Testis (tissue), 2 donors: ENCODE results near the gene OLFM4.

Source experiments
- POLR2A ChIP-seq: fragments of 450-650 bp; IDR thresholded peaks from one replicate; pipeline ENCODE4 v1.6.1; 2017; ENCODE audit warnings: antibody characterized with exemption, mild to moderate bottlenecking, moderate library complexity
- TF ChIP-seq, protein P1 (sequence below), 3 experiments: fragments of 450-650 bp in 2 of 3; fragments of 200-600 bp in 1 of 3; sonication (generic) in 1 of 3; IDR thresholded peaks; one replicate each; pipeline ENCODE4 v1.5.1; 2016 to 2019; ENCODE audit warnings: antibody characterized with exemption in 3 of 3, mild to moderate bottlenecking in 2 of 3, moderate library complexity in 1 of 3

DNA sequence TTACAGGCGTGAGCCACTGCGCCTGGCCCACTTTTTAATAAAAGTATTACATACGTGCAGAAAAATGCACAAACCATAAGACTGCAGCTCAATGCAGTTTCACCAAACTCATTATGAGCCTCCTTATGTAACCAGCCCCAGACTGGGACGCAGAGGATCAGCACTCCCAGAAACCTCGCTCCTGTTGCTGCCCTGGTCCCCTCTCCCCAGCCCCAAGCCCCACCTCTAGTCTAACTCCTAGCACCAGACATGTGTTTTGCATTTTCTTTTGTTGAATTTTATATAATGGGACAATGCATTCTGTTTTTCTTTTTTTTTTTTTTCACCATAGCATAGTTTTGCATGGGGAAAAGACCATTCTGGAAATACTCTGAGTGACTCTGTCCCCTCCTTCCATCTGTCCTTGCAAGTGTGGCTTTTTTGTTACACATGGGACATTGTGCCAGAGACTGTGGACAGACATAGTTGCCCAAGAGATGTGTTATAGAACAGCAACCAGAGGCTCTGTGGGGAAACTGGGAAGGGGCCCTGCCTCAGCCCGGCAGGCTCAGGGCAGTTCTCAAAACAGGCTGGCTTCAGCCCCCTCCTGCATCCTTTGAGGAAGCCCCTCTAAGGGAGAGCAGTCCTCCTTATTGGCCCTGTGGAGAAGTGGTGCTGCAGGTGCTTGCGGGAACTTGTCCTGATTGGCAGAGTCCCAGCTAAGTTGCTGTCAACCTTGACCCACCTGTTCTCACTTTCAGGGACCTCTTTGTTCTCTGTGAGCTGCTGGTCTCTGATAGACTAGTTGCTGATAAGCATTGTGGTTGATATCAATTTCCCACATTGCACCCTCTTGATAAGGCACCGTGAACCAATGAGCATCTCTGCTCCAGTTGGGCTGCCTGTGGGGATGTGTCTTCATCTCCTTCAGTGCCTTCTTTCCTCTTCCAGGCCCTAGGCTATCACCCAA, 13.8 kb upstream of the OLFM4 start:
- no peak for TF ChIP-seq POLR2A
- TF ChIP-seq, protein P1, sequence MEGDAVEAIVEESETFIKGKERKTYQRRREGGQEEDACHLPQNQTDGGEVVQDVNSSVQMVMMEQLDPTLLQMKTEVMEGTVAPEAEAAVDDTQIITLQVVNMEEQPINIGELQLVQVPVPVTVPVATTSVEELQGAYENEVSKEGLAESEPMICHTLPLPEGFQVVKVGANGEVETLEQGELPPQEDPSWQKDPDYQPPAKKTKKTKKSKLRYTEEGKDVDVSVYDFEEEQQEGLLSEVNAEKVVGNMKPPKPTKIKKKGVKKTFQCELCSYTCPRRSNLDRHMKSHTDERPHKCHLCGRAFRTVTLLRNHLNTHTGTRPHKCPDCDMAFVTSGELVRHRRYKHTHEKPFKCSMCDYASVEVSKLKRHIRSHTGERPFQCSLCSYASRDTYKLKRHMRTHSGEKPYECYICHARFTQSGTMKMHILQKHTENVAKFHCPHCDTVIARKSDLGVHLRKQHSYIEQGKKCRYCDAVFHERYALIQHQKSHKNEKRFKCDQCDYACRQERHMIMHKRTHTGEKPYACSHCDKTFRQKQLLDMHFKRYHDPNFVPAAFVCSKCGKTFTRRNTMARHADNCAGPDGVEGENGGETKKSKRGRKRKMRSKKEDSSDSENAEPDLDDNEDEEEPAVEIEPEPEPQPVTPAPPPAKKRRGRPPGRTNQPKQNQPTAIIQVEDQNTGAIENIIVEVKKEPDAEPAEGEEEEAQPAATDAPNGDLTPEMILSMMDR (IDR thresholded peaks at IDR 0.05), result no peak
